ENCODE data around the gene NMNAT3. TPM values are rescaled to one million over a fixed set of nuclear protein-coding genes. Genes with fewer than 3 reads are reported as not detected.
"Not testable (repeated sequence)": the region's sequence is repeated elsewhere in the genome, so short reads cannot be mapped to it uniquely, and the experiment has no call there.

The NMNAT3 gene
- total and polyA plus RNA-seq, 5 experiments from 2014 or later: 2.9 to 8.8 (median 5.8) TPM

DNA sequence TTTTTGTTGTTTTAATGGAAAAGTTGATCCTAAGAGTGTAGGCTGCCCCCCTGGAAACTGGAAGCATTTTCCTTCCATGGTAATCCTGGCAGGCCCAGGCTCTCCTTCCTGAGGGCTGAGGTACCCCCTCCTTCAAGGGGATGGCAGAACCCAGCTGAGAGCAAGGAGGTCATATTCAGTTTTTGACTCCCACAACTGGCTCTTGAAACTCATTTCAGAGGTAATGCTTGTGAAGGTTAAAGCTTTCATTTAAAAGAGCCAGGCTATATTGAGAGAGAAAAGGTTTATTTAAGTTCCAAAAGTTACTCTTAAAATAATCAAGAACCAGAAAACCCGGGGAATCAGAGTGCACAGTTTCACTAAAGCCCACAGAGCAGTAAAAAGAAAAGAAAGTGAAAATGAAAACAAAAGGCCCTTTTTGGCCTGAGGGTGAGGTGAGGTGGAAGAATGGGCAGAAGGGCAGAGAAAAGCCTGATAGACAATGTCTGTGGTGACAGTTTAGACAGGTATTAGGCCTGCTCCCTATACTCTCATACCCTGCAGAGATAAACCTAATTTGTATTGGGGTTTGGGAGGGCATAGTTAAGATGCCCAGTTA, 91.3 kb downstream of the NMNAT3 start:
- Mint-ChIP-seq H3K4me3 (no peak overlapping the region), H3K9me3 (peaks cover 0 to 11% (median 3%) of the 10 kb centered on the region in 9 donors), H3K27ac (no peak overlapping the region), H3K36me3 (peaks cover 6 to 12% (median 9%) of the 10 kb centered on the region in 3 donors), H3K27me3 (peaks cover 0 to 1% (median 0%) of the 10 kb centered on the region in 5 donors), H3K4me1 (no peaks in the 10 kb centered on the region)
- no peak for DNase-seq
- POLR2A ChIA-PET: no interaction called here
- ATAC-seq: no peak

DNA sequence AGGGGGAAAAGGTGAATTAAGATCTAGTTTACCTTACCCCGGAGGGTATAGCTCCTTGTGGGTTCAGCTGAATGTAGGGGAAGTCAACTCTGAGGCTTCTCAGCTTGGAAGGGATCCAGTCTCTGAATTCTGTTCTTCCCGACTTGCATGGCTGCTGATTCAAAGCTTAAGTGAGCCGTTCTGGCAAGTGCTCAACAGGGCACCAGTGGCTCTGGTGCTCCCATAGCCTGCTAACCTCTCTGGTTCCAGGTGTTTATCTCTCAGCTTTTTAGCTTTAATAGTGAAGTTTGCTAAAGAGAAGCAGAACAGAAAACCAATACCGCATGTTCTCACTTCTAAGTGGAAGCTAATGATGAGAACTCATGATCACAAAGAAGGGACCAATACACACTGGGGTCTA, 92.0 kb downstream of the NMNAT3 start:
- DNase-seq (no peak), ATAC-seq (no peak)
- Mint-ChIP-seq H3K4me1 (no peaks in the 10 kb centered on the region), H3K36me3 (peaks cover 6 to 12% (median 9%) of the 10 kb centered on the region in 3 donors), H3K27me3 (peaks cover 0 to 1% (median 0%) of the 10 kb centered on the region in 5 donors), H3K27ac (no peak overlapping the region), H3K4me3 (no peak overlapping the region), H3K9me3 (peaks cover 0 to 11% (median 3%) of the 10 kb centered on the region in 9 donors)
- POLR2A ChIA-PET: no interaction called here

DNA sequence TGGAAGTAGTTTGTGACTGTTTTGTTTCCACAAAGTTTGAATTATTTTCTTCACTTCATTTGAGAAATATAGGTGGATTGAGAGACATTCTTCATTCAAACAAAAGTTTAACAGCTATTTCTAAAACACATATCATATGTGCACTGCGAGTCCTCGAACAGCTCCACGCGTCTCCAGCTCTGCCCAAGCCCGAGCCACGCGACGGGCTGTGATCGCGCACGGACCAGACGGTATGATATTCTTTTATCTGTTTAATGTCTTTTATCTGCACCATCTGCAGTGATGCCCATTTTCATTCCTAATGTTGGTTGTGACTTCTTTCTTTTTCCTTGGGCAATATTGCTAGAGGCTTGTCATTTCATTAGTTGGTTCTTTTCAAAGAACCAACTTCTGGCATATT, 94.1 kb downstream of the NMNAT3 start:
- peaks cover 4 to 12% (median 5%) of the 10 kb centered on the region in 3 donors for H3K36me3 Mint-ChIP-seq
- H3K9me3 Mint-ChIP-seq, H3K4me3 Mint-ChIP-seq, H3K4me1 Mint-ChIP-seq, ATAC-seq, H3K27me3 Mint-ChIP-seq, POLR2A ChIA-PET, DNase-seq, H3K27ac Mint-ChIP-seq: not testable (repeated sequence)

DNA sequence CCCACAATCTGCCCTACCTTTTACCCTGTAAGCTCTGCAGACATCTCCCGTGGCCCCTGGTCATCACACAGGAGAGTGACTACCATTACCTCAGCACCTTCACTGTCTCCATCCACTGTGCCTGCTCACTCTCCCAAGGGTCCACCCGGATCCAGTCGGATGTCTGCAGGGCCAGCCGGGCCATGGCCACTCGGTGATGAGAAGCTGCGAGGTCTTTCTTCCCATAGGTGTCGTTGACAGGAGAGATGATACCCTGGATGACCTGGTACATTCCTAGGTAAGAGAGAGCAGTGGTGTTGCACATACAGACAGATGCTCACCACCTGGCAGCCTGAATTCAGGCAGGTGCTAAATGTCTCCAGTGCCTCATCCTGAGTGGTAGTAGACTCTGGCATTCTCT, 99.0 kb downstream of the NMNAT3 start:
- Mint-ChIP-seq H3K9me3 (no peaks in the 10 kb centered on the region), H3K27me3 (no peaks in the 10 kb centered on the region), H3K4me1 (no peaks in the 10 kb centered on the region), H3K36me3 (peaks cover 0 to 30% (median 13%) of the 10 kb centered on the region in 3 donors), H3K4me3 (no peak overlapping the region), H3K27ac (no peak overlapping the region)
- no peak for ATAC-seq
- no peak for DNase-seq
- POLR2A ChIA-PET: no interaction called here

DNA sequence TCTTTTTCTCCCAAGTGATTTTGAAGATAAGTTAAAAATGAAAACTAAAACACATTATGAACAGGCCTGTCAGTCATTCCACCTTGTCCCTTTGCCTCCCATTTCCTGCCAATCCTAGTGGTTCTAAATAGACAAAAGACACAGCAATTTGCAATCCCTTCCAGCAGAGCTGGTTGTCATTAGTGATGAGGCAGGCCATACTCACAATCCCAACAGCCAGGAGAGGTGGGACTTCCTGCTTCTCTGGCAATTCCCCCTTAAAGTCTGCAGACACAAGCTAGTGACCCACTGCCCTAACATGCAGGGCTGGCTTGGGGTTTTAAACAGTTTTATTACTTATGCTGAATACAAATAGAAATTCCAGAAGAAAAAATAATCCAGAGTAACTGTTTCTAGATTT, 99.9 kb downstream of the NMNAT3 start:
- H3K36me3 Mint-ChIP-seq: peaks cover 0 to 35% (median 16%) of the 10 kb centered on the region in 3 donors
- no peaks in the 10 kb centered on the region for H3K4me1 Mint-ChIP-seq
- POLR2A ChIA-PET: no interaction called here
- ATAC-seq: no peak
- no peak overlapping the region for H3K4me3 Mint-ChIP-seq
- no peaks in the 10 kb centered on the region for H3K9me3 Mint-ChIP-seq
- no peak for DNase-seq
- no peak overlapping the region for H3K27ac Mint-ChIP-seq
- no peaks in the 10 kb centered on the region for H3K27me3 Mint-ChIP-seq

DNA sequence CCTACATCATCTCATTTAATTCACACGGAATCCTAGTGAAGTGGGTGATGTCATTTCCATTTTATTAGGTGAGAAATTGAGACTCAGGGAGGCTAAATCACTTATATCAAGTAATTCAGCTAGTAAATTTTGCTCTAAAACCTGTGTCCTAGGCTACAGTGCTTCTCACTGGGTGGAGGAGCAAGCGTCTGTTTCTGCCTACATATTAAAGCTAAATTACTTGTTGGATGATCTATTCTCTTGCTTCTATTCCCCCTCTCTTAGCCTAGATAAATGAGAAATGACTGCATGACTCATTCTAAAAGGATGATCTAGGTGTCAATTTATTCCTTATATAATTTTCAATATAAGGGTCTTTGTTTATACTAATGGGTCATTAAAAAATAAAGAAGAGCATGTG, 100.4 kb downstream of the NMNAT3 start:
- ATAC-seq: no peak
- Mint-ChIP-seq H3K4me1 (no peaks in the 10 kb centered on the region), H3K4me3 (no peak overlapping the region), H3K36me3 (peaks cover 0 to 39% (median 16%) of the 10 kb centered on the region in 3 donors), H3K9me3 (no peaks in the 10 kb centered on the region), H3K27me3 (no peaks in the 10 kb centered on the region), H3K27ac (no peak overlapping the region)
- POLR2A ChIA-PET: no interaction called here
- DNase-seq: no peak

DNA sequence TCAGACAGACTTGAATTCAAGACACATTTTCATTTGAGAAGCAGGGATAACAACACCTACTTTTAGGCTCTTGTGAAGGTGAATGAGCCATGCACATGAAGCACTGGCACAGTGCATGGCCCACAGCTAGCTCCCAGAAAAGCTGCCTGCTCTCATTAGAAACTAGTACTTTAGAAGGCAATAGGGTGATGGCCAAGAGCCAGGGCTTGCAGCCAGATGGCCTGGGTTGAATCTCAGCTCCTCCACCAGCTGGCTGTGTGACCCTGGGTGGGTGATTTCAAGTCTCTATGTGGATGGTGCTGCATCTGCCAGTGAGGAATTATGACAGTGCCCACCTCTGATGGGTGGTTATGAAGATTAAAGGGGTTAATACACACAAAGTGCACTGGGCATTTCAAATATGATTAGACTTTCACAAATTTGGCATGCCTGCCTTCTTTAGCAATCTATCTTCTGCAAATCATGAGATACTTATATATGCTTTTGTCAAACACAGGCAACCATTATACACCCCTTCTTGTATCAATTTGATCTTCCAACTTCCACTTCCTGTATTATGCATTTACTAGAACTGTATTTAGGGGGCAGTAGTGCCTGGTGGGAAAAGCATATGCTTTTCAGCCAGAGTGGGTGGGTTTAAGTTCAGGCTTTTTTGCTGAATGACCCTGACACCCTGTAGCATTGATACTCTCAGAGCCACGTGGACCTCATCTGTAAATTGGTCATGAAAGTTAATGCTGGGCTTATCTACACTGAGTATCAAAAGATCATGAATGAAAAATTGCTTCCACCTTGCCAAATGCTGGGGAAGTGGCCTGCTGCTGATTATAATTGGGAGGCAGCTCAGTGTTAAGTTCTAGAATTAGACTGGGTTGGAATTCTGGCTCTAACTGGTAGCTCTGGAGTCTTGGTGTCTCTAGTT, 103.5 kb downstream of the NMNAT3 start:
- no peaks in the 10 kb centered on the region for H3K27me3 Mint-ChIP-seq
- H3K9me3 Mint-ChIP-seq: peaks cover 0 to 10% (median 7%) of the 10 kb centered on the region in 9 donors
- H3K4me1 Mint-ChIP-seq: peaks cover 0 to 2% (median 0%) of the 10 kb centered on the region in 4 donors
- no peak overlapping the region for H3K4me3 Mint-ChIP-seq
- POLR2A ChIA-PET: no interaction called here
- ATAC-seq (no peak), DNase-seq (no peak)
- peaks cover 13 to 48% (median 20%) of the 10 kb centered on the region in 3 donors for H3K36me3 Mint-ChIP-seq
- no peak overlapping the region for H3K27ac Mint-ChIP-seq

DNA sequence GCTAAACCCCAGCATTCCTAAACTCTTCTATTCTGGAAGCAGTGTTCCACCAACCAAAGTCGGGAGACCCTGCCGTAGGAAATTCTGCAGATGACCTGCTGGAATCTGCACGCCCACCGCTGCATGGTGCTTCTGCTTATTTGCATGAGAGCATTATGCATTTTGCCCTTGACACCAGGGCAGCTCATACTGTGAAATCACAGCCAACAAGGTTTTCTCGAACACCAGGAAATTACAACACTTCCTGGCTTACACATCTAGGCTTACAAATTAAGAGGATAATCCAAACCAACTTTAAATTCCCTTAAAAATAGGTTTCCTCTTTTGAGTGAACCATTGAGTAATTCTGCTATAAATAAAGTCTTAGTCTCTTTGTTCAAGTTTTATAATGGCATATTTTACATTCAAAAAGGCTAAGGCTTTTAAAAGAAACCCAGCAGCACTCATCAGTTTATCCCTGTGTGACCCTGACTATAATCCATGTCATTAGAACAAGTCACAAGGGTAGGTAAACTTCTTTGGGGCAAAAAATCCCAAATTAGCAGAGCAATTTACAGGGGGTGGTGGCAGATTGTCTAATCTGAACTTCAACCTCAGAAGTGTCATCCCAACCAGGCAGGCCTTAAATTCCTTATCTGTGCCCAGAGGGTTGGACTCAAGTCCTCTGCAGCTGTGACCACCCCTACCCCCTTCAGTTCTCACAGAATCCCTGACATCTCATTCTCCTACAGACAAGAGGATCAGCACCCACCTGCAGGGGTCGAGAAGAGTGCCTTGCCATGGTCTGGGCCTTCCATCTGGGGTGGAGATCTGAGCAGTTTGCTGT, 104.7 kb downstream of the NMNAT3 start:
- H3K27ac Mint-ChIP-seq: no peak overlapping the region
- H3K27me3 Mint-ChIP-seq: no peaks in the 10 kb centered on the region
- peaks cover 13 to 50% (median 19%) of the 10 kb centered on the region in 3 donors for H3K36me3 Mint-ChIP-seq
- H3K4me3 Mint-ChIP-seq: no peak overlapping the region
- ATAC-seq (no peak), DNase-seq (no peak)
- H3K4me1 Mint-ChIP-seq: peaks cover 0 to 2% (median 0%) of the 10 kb centered on the region in 4 donors
- POLR2A ChIA-PET: no interaction called here
- H3K9me3 Mint-ChIP-seq: peaks cover 0 to 17% (median 10%) of the 10 kb centered on the region in 9 donors

DNA sequence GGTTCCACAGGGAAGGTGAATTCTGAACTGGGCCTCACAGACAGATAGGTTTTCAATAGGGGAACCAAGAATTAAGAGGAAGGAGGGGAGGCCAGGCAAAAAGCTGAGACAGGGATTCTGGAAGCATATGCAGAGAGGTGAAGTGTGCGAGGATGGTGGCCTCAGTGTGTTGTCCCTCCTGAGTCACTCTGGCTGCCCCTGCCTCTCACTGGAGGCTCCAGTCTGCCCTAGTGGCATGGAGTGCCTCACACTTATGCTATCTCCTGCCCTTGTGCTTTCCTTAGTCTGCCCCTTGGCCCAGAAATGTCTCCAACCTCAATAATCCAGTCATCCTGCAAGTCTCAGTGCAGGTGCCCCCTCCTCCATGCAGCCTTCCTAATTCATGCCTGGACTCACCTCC, 106.1 kb downstream of the NMNAT3 start:
- Mint-ChIP-seq H3K9me3 (peaks cover 0 to 18% (median 10%) of the 10 kb centered on the region in 9 donors), H3K27me3 (no peaks in the 10 kb centered on the region), H3K4me1 (peaks cover 0 to 2% (median 0%) of the 10 kb centered on the region in 4 donors), H3K4me3 (no peak overlapping the region), H3K27ac (no peak overlapping the region), H3K36me3 (peaks cover 13 to 50% (median 19%) of the 10 kb centered on the region in 3 donors)
- POLR2A ChIA-PET: no interaction called here
- DNase-seq (no peak), ATAC-seq (no peak)

DNA sequence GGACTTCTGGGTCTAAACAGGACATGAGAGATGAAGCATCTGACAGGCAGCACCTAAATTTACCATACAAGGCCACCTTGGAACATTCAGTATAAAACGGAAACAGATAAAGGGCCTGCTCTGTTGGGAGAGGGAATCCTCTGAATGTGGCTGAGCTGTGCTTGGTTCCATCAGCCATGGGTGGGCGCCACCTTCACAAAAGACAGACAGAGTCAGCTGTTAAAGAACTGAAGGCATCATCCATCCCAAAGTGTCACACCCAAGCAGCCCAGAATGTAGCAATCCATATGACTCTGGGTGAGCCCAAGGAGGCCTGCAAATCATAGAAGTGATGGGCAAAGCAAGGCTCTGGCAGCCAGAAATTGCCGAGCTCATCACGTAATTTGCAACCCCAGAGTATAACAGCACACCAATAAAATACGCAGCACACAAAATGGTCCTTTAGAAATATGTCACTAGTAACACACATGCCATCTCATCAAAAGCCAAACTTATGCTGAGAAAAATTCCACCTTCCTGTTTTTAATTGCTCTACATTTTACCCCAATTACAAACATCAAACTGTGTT, 113.4 kb downstream of the NMNAT3 start:
- Mint-ChIP-seq H3K36me3 (peaks cover 0 to 8% (median 2%) of the 10 kb centered on the region in 3 donors), H3K4me1 (no peaks in the 10 kb centered on the region), H3K27me3 (no peaks in the 10 kb centered on the region), H3K27ac (no peak overlapping the region), H3K9me3 (peaks cover 0 to 9% (median 3%) of the 10 kb centered on the region in 9 donors), H3K4me3 (no peak overlapping the region)
- DNase-seq (no peak), ATAC-seq (no peak)
- POLR2A ChIA-PET: no interaction called here

DNA sequence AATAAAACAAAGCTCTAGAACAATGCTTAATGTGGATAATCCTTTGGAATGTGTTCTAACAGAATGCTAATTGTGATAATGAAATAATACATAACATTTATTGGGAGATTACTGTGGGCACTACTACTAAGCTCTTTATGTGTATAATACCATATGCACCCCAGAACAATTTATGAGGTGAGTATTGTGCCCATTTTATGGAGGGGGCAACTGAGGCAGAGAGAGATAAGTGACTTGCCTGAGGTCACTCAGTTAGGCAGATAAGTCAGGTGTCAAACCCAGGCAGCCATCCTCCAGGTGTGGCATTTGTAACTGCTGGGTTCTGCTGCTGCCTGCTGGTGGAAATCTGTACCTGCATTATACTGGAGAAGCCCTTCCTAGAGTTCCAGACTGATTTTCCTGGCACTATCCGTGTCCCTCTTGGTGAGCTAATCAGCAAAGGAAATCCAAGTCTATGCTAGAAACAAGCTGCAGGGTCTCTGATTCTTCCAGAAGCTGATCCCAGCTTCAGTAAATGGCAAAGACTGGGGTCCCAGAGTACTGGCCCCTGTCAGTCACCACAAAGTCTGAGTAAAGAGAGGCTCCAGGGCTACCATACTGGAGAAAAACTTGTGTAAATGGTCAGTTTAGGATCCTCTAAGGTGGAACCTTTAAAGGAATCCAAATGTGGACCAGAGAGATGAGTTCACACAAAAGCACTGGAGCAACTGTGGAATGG, 115.7 kb downstream of the NMNAT3 start:
- DNase-seq (no peak), ATAC-seq (no peak)
- H3K27me3 Mint-ChIP-seq: no peaks in the 10 kb centered on the region
- POLR2A ChIA-PET: no interaction called here
- H3K9me3 Mint-ChIP-seq: no peaks in the 10 kb centered on the region
- no peaks in the 10 kb centered on the region for H3K4me1 Mint-ChIP-seq
- H3K4me3 Mint-ChIP-seq: no peak overlapping the region
- H3K36me3 Mint-ChIP-seq: peaks cover 0 to 3% (median 2%) of the 10 kb centered on the region in 3 donors
- H3K27ac Mint-ChIP-seq: no peak overlapping the region

DNA sequence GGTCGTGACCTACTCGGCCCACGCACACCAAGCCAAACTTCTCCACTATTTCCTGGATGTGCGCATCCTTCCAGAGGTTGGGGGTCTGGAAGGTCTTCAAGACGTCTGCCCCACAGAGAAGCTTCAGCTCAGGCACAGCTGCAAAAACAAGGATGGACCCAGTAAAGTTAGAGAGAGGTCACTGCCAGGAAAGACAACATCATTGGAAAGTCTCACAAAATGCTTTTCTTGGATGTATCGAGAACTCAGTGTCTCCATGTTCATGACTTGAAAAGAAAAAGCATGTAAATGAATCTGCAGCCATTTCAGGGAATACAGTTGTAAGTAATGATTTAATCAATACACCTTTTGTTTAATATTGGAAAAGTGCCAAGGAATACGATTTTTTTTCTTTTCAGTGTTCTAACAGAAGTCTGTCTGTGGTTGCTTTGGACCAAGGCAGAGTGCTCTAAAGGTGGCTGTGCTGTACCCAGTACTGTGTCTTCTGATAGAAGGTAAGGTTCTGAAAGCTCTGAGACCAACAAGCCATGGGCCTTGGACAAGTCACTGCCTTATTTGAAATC, 116.4 kb downstream of the NMNAT3 start:
- Mint-ChIP-seq H3K9me3 (no peaks in the 10 kb centered on the region), H3K36me3 (peaks cover 0 to 3% (median 2%) of the 10 kb centered on the region in 3 donors), H3K4me3 (no peak overlapping the region), H3K27ac (no peak overlapping the region), H3K27me3 (no peaks in the 10 kb centered on the region), H3K4me1 (no peaks in the 10 kb centered on the region)
- no peak for DNase-seq
- ATAC-seq: no peak
- POLR2A ChIA-PET: no interaction called here

Data from naive thymus-derived CD8-positive, alpha-beta T cell (primary cell).